ENCODE data around the gene PRTN3.

DNA sequence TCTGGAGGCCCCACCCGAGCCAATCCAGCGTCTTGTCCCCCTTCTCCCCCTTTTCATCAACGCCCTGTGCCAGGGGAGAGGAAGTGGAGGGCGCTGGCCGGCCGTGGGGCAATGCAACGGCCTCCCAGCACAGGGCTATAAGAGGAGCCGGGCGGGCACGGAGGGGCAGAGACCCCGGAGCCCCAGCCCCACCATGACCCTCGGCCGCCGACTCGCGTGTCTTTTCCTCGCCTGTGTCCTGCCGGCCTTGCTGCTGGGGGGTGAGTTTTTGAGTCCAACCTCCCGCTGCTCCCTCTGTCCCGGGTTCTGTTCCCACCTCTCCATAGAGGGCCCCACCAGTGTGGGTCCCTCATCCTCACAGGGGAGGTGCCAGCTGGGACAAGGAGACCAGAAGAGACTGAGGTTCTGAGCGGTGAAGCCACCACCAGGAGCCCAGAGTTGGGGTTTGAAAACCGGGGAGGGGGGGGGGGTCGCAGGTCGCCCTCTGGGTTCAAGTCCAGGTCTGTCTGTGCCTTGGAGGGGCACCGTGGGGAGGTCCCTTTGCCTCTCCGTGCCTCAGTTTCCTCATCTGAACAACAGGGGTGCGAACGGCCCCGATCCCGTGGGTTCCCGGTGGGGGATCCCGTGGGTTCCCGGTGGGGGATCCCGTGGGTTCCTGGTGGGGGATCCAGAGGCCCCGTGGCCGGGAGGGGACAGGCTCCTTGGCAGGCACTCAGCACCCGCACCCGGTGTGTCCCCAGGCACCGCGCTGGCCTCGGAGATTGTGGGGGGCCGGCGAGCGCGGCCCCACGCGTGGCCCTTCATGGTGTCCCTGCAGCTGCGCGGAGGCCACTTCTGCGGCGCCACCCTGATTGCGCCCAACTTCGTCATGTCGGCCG, 11.6 kb downstream of the PRTN3 start, which contains the start of gene ELANE:
- TF ChIP-seq, protein P1, sequence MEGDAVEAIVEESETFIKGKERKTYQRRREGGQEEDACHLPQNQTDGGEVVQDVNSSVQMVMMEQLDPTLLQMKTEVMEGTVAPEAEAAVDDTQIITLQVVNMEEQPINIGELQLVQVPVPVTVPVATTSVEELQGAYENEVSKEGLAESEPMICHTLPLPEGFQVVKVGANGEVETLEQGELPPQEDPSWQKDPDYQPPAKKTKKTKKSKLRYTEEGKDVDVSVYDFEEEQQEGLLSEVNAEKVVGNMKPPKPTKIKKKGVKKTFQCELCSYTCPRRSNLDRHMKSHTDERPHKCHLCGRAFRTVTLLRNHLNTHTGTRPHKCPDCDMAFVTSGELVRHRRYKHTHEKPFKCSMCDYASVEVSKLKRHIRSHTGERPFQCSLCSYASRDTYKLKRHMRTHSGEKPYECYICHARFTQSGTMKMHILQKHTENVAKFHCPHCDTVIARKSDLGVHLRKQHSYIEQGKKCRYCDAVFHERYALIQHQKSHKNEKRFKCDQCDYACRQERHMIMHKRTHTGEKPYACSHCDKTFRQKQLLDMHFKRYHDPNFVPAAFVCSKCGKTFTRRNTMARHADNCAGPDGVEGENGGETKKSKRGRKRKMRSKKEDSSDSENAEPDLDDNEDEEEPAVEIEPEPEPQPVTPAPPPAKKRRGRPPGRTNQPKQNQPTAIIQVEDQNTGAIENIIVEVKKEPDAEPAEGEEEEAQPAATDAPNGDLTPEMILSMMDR (IDR thresholded peaks at IDR 0.05), result no peak
- TF ChIP-seq POLR2A (IDR thresholded peaks at IDR 0.05) (no peak), EP300 (IDR thresholded peaks at IDR 0.05) (no peak), POLR2AphosphoS5 (IDR thresholded peaks at IDR 0.05) (no peak)

Measured in upper lobe of left lung (tissue), 4 donors.